GM21528 (cell line): ENCODE data around the gene TASOR.

Experiments
- ATAC-seq: cut with Tn5 transposase; IDR thresholded peaks from one replicate; pipeline ENCODE4 v1.9.1; 2021; ENCODE audit warnings: mild to moderate bottlenecking, moderate library complexity; ENCODE audit not compliant: unreplicated experiment, low FRiP score

Gene TASOR

GRCh38 chr3:56689303-56689702, 6.2 kb upstream of the TASOR start:
- no peak for ATAC-seq

GRCh38 chr3:56688191-56688590, 5.1 kb upstream of the TASOR start:
- peak; percentile 58 for ATAC-seq

- ATAC-seq = no peak
These were observed 964 bp upstream of the TASOR start for GRCh38 chr3:56684029-56684428.

GRCh38 chr3:56682462-56683121, 473 bp downstream of the TASOR start:
- ATAC-seq = peak; percentile 71

- ATAC-seq = no peak
These were observed 1.0 kb downstream of the TASOR start for GRCh38 chr3:56681984-56682461.

GRCh38 chr3:56680054-56680580, 2.9 kb downstream of the TASOR start:
- no peak for ATAC-seq

- ATAC-seq = peak; percentile 55
These were observed 5.8 kb downstream of the TASOR start for GRCh38 chr3:56677286-56677685.

- ATAC-seq = no peak
These were observed 9.1 kb downstream of the TASOR start for GRCh38 chr3:56673781-56674457.

GRCh38 chr3:56667973-56668579, 15.0 kb downstream of the TASOR start:
- no peak for ATAC-seq

- ATAC-seq = no peak
These were observed 18.2 kb downstream of the TASOR start for GRCh38 chr3:56664823-56665222.

GRCh38 chr3:56655709-56656108, 27.4 kb downstream of the TASOR start:
- ATAC-seq = no peak

GRCh38 chr3:56654460-56654859, 28.6 kb downstream of the TASOR start:
- no peak for ATAC-seq

- no peak for ATAC-seq
These were observed 37.7 kb downstream of the TASOR start for GRCh38 chr3:56645407-56645806.

GRCh38 chr3:56633602-56634535, 49.2 kb downstream of the TASOR start:
- no peak for ATAC-seq
